ENCODE results near the gene GPX4.

The GPX4 gene

GRCh38 chr19:1135454-1135853 is 31.7 kb downstream of the GPX4 start:
- H3K79me2 ChIP-seq (ENCODE audit: insufficient read depth, low read depth): no peaks in the 10 kb centered on the region
- no peak overlapping the region for H3K4me2 ChIP-seq
- H2AFZ ChIP-seq (ENCODE audit: low read depth): no peak overlapping the region

GRCh38 chr19:1136201-1136600 is 32.4 kb downstream of the GPX4 start:
- Histone ChIP-seq H3K9ac (no peak overlapping the region), H3K4me2 (no peak overlapping the region), H3K27me3 (ENCODE audit: insufficient read depth, low read depth) (no peaks in the 10 kb centered on the region), H3K27ac (no peak overlapping the region), H4K20me1 (ENCODE audit: insufficient read depth) (no peaks in the 10 kb centered on the region), H3K79me2 (ENCODE audit: insufficient read depth, low read depth) (no peaks in the 10 kb centered on the region), H3K4me1 (ENCODE audit: low read depth, poor library complexity, severe bottlenecking) (peaks cover 4% of the 10 kb centered on the region), H2AFZ (ENCODE audit: low read depth) (no peak overlapping the region), H3K36me3 (ENCODE audit: insufficient read depth) (no peaks in the 10 kb centered on the region), H3K4me3 (IDR thresholded peaks at IDR 0.05; ENCODE audit: insufficient read depth, low read depth, low read length) (no peak overlapping the region)
- no peak for TF ChIP-seq CTCF (conservative IDR thresholded peaks at IDR 0.05; ENCODE audit: low read depth, low read length)

More at GRCh38 chr19:1135454-1135853, 31.7 kb downstream of the GPX4 start:
- no peak overlapping the region for H3K27ac ChIP-seq
- H3K27me3 ChIP-seq (ENCODE audit: insufficient read depth, low read depth): no peaks in the 10 kb centered on the region
- no peak overlapping the region for H3K9ac ChIP-seq
- no peak for TF ChIP-seq CTCF (conservative IDR thresholded peaks at IDR 0.05; ENCODE audit: low read depth, low read length)
- peaks cover 6% of the 10 kb centered on the region for H3K4me1 ChIP-seq (ENCODE audit: low read depth, poor library complexity, severe bottlenecking)
- no peaks in the 10 kb centered on the region for H4K20me1 ChIP-seq (ENCODE audit: insufficient read depth)
- H3K36me3 ChIP-seq (ENCODE audit: insufficient read depth): no peaks in the 10 kb centered on the region
- H3K4me3 ChIP-seq (IDR thresholded peaks at IDR 0.05; ENCODE audit: insufficient read depth, low read depth, low read length): no peak overlapping the region

- Histone ChIP-seq H3K9ac (no peak overlapping the region), H2AFZ (ENCODE audit: low read depth) (no peak overlapping the region), H3K27ac (no peak overlapping the region), H3K4me1 (ENCODE audit: low read depth, poor library complexity, severe bottlenecking) (no peaks in the 10 kb centered on the region), H3K27me3 (ENCODE audit: insufficient read depth, low read depth) (no peaks in the 10 kb centered on the region), H3K36me3 (ENCODE audit: insufficient read depth) (no peaks in the 10 kb centered on the region), H3K4me2 (no peak overlapping the region), H3K79me2 (ENCODE audit: insufficient read depth, low read depth) (no peaks in the 10 kb centered on the region), H3K4me3 (IDR thresholded peaks at IDR 0.05; ENCODE audit: insufficient read depth, low read depth, low read length) (no peak overlapping the region), H4K20me1 (ENCODE audit: insufficient read depth) (no peaks in the 10 kb centered on the region)
- no peak for TF ChIP-seq CTCF (conservative IDR thresholded peaks at IDR 0.05; ENCODE audit: low read depth, low read length)
Observed at GRCh38 chr19:1136621-1137317, 33.0 kb downstream of the GPX4 start.

- Histone ChIP-seq H3K9ac (no peak overlapping the region), H3K27ac (no peak overlapping the region), H3K27me3 (ENCODE audit: insufficient read depth, low read depth) (no peaks in the 10 kb centered on the region), H2AFZ (ENCODE audit: low read depth) (no peak overlapping the region), H3K4me1 (ENCODE audit: low read depth, poor library complexity, severe bottlenecking) (no peaks in the 10 kb centered on the region), H3K4me3 (IDR thresholded peaks at IDR 0.05; ENCODE audit: insufficient read depth, low read depth, low read length) (no peak overlapping the region), H4K20me1 (ENCODE audit: insufficient read depth) (no peaks in the 10 kb centered on the region), H3K36me3 (ENCODE audit: insufficient read depth) (no peaks in the 10 kb centered on the region), H3K79me2 (ENCODE audit: insufficient read depth, low read depth) (no peaks in the 10 kb centered on the region), H3K4me2 (no peak overlapping the region)
- no peak for TF ChIP-seq CTCF (conservative IDR thresholded peaks at IDR 0.05; ENCODE audit: low read depth, low read length)
Observed at GRCh38 chr19:1138121-1138520, 34.3 kb downstream of the GPX4 start.

Data from KMS-11 (cell line).